Fibroblast of skin of scalp (primary cell): ENCODE measurements around the gene ESYT2.
A peak's percentile ranks its signal among the peaks of the same experiment; 100 is the strongest.
"Not testable (repeated sequence)": the region's sequence is repeated elsewhere in the genome, so short reads cannot be mapped to it uniquely, and the experiment has no call there.

Experiments used
- DNase-seq: peaks from one replicate; pipeline ENCODE4 v3.0.0-alpha.2; 2013

ESYT2 gene

DNA sequence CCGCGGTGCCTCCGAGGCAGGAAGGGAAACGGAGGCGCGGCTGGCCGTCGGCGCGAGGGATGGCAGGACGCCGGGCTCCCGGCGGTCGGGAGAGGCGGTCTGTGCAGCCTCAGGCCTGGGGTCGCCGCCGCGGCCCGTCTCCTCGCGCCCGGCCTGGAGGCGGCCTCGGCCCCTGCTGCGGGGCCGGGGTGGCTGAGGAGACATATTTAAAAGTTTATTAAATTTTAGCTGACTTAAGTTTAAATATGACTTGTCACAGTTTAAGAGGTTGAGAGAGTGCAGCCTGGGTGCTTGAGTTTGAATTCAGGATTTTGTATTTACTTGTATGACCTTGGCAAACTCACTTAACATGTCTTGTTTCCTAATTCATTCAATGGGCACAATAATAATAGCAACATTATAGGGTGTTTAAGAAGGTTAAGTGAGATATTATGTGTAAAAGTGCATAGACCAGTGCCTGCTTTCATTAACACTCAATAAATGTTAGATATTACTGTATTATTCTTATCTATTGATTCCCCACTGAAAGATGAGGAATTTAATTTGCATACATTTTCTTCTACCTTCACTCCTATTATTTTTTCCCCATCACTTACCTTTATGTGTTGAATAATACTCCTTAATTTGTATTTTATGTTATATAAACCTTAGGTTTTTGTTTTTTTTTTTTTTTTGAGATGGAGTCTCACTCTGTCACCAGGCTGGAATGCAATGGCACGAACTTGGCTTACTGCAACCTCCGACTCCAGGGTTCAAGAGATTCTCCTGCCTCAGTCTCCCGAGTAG is 27.8 kb upstream of the ESYT2 start:
- no peak for DNase-seq

DNA sequence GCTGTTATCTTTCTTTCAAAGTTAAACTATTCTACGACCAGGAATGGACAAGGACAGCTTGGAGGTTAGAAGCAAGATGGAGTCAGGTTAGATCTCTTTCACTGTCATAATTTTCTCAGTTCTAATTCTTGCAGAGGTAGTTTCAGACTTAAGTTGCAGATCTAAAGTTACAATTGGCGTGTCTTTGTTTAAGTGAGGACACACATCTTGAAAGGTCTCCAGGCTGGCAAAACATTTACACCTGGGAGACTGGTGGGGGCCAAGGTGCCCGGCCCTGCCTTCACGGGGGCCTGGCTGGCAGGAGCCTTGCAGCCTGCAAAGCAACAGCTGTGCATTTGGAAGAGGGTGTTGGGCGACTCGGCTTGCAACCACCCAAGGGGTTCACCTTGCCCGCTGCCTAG is 25.4 kb upstream of the ESYT2 start:
- DNase-seq, result no peak

GRCh38 chr7:158850545-158851102 is 21.3 kb upstream of the ESYT2 start:
- DNase-seq, result no peak

DNA sequence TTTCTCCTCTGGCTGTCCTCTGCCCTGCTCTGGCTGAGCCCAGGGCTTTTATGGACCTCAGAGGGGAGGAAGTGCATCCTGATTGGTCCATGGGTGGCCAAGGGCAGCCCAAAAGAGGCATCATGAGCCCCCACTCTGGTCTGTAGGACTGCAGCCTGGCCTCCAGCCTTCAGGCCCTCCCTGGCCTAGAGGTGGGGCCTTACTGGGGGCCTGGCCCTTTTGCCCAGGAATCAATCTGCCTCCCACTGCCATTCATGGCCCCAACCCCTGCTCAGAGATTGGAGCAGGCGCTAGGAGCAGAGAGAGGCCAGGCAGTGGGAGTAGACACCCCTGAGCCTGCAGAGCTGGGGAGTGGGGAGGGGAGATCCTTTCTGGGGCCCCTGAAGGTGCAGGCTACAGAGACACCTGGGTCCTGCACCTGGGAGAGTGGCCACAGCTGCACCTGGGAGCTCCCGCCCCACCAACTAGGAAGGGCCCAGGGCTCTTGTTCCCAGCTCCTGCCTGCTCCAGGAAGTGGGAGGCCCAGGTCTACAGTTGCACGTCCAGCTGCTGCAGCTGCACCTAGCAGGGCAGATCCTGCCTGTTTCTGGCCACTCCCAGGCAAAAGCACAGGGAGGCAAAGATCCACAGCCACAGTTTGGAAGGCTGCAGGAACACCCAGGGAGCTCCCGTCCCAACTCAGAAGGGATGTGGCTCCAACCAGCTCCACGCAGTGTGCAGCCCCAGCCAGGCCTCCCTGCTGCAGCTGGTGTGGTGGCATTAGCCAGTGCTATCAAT is 20.6 kb upstream of the ESYT2 start:
- no peak for DNase-seq

- DNase-seq, result no peak
Observed at GRCh38 chr7:158849442-158849767, 20.1 kb upstream of the ESYT2 start.

- peak; percentile 63 for DNase-seq
Observed at GRCh38 chr7:158847451-158847866, 18.1 kb upstream of the ESYT2 start.

DNA sequence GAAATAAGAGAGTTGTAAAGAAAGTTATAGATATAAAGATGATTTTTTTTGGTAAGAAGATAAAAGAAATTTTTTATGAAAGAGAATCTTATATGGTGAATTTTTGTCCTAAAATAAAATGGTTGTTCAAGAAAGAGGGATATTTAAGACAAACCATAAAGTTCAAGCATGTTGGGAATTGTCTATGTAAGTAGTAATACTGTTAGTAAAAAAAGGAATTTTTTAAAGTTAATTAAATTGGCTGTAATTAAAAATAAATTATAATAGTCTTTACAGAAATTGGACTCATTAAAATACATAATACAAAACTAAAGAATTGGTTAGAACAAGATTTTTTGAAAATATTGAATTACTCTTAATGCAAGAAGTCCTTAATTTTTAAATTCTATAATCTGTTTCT is 17.0 kb upstream of the ESYT2 start:
- no peak for DNase-seq

DNA sequence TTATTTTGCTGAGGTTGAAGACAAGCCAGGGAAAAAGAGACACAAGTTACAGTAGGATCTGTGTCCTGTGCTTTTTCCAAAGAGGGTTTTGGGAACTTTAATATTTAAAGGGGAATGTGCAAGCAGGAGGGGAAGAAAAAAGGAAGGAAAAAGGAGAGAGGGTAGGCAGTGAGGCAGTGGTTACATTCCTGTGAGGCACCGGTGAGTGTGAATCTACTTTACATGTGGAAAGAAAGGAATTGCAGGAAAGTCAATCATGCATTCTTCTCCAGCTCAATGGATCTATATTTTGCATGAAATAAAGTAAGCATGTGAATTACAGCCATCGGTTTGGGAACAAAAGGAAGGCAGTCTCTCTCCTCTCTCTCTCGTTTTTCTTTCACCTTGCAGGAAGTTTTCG is 14.5 kb upstream of the ESYT2 start:
- DNase-seq, result no peak

DNA sequence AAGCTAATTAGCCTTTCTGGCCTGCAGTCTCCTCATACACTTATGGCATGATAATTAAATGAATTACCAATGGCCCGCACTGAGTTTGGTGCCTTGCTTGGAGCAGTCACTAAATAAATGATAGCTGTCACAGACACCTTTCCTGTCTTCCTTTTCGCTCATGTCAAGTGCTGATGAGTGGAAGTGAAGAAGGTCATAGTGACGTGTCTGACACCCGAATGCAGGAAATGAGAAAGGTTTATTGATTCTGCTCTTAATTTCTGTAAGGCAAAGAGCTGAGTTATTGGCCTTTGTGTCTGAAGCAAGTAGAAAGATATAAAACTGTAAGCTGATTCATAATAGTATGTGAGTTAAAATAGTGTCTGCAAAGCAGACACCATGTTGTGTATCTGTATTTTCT is 13.2 kb upstream of the ESYT2 start:
- no peak for DNase-seq

DNA sequence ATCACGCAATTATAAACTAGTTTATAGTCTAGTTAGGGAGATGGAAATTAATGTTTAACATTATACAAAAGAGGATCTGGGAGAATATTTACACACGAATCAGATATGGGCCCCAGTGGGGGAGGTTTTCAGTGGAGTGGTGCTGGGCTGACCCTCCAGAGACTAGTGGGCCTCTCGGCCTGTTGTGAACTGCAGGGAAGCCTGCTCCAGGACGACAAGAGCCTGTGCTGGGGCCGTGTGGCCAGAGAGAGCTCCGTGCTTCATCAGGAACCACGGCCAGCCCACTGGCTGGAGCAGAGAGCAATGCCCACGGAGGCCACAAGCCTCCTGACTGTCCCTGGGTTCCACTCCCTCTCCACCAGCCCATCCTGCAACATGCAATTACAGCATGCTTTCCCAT is 11.3 kb upstream of the ESYT2 start:
- no peak for DNase-seq

- DNase-seq, result not testable (repeated sequence)
Observed at GRCh38 chr7:158839177-158839576, 9.9 kb upstream of the ESYT2 start.

DNA sequence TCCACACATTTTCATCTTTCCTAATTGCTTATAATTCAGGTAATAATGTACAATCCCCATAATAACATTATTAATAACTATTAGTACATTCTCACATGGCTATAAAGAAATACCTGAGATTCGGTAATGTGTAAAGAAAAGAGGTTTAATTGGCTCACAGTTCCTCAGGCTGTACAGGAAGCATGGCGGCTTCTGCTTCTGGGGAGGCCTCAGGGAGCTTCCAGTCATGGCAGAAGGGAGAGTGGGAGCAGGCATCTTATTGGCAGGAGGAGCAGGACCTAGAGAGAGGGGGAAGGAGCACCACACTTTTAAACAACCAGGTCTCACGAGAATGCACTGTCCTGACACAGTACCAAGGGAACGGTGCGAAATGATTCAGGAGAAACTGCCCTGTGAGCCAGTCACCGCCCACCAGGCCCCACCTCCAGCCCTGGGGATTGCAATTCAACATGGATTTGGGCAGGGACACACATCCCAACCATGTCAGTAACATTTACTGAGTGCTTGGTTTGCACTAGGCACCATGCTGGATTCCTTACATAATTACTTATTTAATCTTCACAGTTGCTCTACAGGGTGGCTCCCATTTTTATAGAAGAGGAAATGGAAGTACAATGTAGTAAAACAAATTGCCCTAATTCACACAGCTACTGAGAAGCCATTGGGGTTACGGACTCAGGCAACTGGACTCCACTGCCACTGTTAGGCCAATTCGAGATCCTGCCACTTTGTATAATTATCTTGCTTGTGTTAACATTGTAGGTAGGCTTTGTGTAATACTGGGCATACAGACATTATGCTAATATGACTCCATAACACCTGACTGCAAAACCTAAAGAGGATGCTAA is 8.7 kb upstream of the ESYT2 start:
- no peak for DNase-seq

DNA sequence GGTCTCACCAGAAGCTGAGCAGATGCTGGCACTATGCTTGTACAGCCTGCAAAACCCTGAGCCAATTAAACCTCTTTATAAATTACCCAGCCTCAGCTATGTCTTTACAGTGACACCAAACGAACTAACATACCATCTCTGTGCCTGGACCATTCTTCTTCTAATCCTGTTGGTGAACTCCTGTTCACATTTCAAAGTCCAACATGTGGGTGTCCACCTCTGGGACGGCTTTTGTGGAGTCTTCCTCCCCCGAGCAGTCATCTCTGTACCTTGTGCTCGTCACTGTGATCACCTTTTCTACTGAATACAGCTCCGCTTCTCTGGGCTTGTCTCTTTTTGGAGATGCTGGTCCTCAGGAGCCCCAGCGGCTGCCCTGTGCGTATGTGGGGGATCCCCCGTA is 7.4 kb upstream of the ESYT2 start:
- no peak for DNase-seq

DNA sequence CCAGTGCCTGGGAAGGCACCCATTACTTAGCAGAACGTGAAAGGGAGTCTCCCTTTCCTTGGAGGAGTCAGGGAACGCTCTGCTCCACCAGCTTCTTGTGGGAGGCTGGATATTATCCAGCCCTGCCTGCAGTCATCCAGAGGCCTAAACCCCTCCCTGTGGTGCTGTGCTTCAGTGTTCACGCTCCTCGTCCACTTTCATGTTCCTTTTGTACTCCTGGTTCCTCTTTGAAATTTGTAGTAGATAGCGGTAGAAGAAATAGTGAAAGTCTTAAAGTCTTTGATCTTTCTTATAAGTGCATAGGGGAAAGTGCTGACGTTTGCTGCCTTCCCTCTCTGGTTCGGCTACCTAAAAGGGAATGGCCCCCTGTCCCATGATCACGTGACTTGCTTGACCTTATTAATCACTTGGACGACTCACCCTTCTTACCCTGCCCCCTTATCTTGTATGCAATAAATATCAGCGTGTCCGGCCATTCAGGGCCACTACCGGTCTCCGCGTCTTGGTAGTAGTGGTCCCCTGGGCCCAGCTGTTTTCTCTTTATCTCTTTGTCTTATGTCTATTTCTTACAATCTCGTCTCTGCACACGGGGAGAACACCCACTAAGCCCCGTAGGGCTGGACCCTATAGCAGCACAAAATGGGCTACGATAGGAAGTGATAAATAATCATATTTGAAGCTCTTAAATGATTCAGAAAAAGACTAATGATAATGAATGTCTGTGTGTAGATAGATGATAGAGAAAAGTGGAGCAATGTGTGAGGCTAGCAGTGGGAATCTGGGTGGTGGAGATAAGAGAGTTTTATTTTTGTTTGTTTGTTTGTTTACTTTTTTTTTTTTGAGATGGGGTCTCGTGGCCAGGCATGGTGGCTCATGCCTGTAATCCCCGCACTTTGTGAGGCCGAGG is 5.8 kb upstream of the ESYT2 start:
- no peak for DNase-seq

DNA sequence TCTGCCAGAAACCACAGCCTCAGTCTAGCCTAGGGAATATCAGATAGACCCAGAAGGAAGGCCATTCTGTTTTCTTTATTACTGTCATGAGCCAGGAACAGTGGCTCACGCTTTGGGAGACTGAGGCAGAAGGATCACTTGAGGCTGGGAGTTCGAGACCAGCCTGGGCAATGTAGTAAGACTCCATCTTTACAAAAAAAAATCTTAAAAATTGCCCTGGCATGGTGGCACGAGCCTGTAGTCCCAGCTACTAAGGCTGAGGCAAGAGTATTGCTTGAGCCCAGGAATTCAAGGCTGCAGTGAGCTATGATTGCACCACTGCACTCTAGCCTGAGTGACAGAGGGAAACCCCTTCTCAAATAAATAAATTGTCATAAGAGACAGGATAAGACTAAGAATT is 3.7 kb upstream of the ESYT2 start:
- no peak for DNase-seq

DNA sequence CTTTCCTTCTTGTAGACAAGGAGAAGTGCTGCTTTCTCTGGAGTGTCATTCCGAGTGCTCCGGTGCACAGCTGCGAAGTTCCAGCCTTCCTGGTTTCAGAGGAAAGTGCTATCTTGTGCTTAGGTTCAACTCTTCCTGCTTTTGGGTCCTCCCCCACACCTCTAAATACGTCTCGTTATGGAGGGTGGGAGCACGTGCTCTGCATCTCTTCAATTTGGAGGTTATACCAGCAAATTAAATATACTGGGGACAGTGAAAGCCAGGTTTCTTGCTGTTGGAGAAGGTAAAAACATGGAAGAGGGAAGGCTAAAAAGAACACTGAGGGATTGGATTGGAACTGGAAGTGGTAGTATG is 2.4 kb upstream of the ESYT2 start:
- no peak for DNase-seq

- DNase-seq, result no peak
Observed at GRCh38 chr7:158830211-158830723, 958 bp upstream of the ESYT2 start.

DNA sequence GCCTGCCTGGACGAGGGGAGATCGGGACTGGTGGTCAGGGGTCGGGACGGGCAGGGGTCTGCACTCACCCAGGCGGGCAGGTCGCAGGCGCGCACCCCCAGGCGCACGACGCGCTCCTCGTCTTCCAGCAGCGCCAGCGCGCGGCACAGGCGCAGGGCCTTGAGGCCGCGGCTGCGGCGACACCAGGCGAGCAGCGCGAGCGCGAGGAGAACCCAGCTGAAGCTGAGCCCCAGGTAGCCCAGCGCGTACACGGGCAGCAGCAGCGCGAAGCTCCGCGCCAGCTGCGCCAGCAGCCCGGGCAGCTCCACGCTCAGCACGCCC is 328 bp downstream of the ESYT2 start:
- DNase-seq, result peak; percentile 76

- no peak for DNase-seq
Observed at GRCh38 chr7:158828133-158829020, 932 bp downstream of the ESYT2 start.

- DNase-seq, result no peak
Observed at GRCh38 chr7:158827411-158828132, 1.7 kb downstream of the ESYT2 start.
